T-cell (primary cell): Measurements from ENCODE around the gene PLCL2. TPM values are rescaled to one million over a fixed set of nuclear protein-coding genes. Genes with fewer than 3 reads are reported as not detected.
A peak's percentile ranks its signal among the peaks of the same experiment; 100 is the strongest.

Experiments
- ATAC-seq, 4 experiments: fragments of 200-7000 bp in 3 of 4; fragments of 150-1000 bp in 1 of 4; cut with Tn5 transposase; replicated peaks in 1 of 4; 1 replicate in 3 of 4; 2 replicates in 1 of 4; pipeline ENCODE4 v1.10.0; 2021; ENCODE audit warnings: moderate library complexity in 3 of 4, mild to moderate bottlenecking in 2 of 4, moderate number of reproducible peaks in 1 of 4
- CTCF ChIA-PET, 2 donors: fragments of 300-600 bp; sonication (Branson Sonifier 250); formaldehyde crosslinking; loops; one replicate each; lab custom pipeline; 2022; ENCODE audit warnings: antibody characterized with exemption in 2 of 2; lab: Charles Lee
- POLR2A ChIA-PET, 2 donors: fragments of 300-600 bp; sonication (Branson Sonifier 250); formaldehyde crosslinking; loops; one replicate each; lab custom pipeline; 2022; ENCODE audit warnings: antibody characterized with exemption in 2 of 2; lab: Charles Lee
- DNase-seq, 35 experiments: peaks; one replicate each; pipeline versions ENCODE4 v3.0.0 to v3.0.0-alpha.2; 2013 to 2023
- H3K27ac ChIP-seq: one replicate; pipeline ENCODE4 v1.5.1; 2013; ENCODE audit warnings: low read length
- H3K27me3 ChIP-seq, 2 experiments: replicated peaks in 1 of 2; 1 replicate in 1 of 2; 2 replicates in 1 of 2; pipeline versions ENCODE4 v1.6.1 to v1.7.0; 2013; ENCODE audit warnings: low read length in 1 of 2, mixed read lengths in 1 of 2; ENCODE audit not compliant: control insufficient read depth in 2 of 2, insufficient read depth in 2 of 2; ENCODE audit errors: extremely low read depth in 1 of 2
- H3K36me3 ChIP-seq, 2 donors: 1 replicate in 1 of 2; 2 replicates in 1 of 2; pipeline versions ENCODE4 v1.6.1 to v1.7.0; 2013; ENCODE audit warnings: low read length in 1 of 2; ENCODE audit not compliant: control insufficient read depth in 2 of 2, insufficient read depth in 1 of 2; ENCODE audit errors: extremely low read depth in 1 of 2
- H3K4me1 ChIP-seq, 2 experiments: 1 replicate in 1 of 2; 2 replicates in 1 of 2; pipeline versions ENCODE4 v1.6.1 to v1.7.0; 2013; ENCODE audit warnings: low read length in 2 of 2, mixed read lengths in 1 of 2; ENCODE audit not compliant: insufficient read depth in 2 of 2, control insufficient read depth in 1 of 2; ENCODE audit errors: extremely low read depth in 1 of 2
- H3K4me3 ChIP-seq, 2 donors: 1 replicate in 1 of 2; 2 replicates in 1 of 2; pipeline versions ENCODE4 v1.5.1 to v1.7.0; 2013; ENCODE audit warnings: mild to moderate bottlenecking in 2 of 2, low read length in 1 of 2, moderate library complexity in 1 of 2; ENCODE audit not compliant: control insufficient read depth in 1 of 2; ENCODE audit errors: extremely low read depth in 1 of 2
- H3K9me3 ChIP-seq: 2 replicates; pipeline ENCODE4 v1.7.0; 2013
- H3K27ac Mint-ChIP-seq, 2 donors: one replicate each; pipeline ENCODE4 v1.8.0; 2020 to 2021; ENCODE audit warnings: mild to moderate bottlenecking in 2 of 2, mixed read lengths in 2 of 2
- H3K27me3 Mint-ChIP-seq, 2 donors: one replicate each; pipeline ENCODE4 v1.8.0; 2021 to 2022; ENCODE audit warnings: mixed read lengths in 2 of 2
- H3K36me3 Mint-ChIP-seq: one replicate; pipeline ENCODE4 v1.8.0; 2021; ENCODE audit warnings: mixed read lengths
- H3K4me1 Mint-ChIP-seq, 3 donors: one replicate each; pipeline ENCODE4 v1.8.0; 2020 to 2022; ENCODE audit warnings: mixed read lengths in 3 of 3, mild to moderate bottlenecking in 1 of 3
- H3K4me3 Mint-ChIP-seq, 3 donors: one replicate each; pipeline ENCODE4 v1.8.0; 2020 to 2022; ENCODE audit warnings: mild to moderate bottlenecking in 3 of 3, mixed read lengths in 3 of 3, moderate library complexity in 3 of 3
- H3K9me3 Mint-ChIP-seq, 3 donors: one replicate each; pipeline ENCODE4 v1.8.0; 2020 to 2022; ENCODE audit warnings: mixed read lengths in 3 of 3
- WGBS: methylation state at CpG from one replicate; pipeline ENCODE4 v1.1.5; 2013; ENCODE audit warnings: missing lambda C conversion rate; ENCODE audit not compliant: insufficient coverage; 5-methylcytosine and 5-hydroxymethylcytosine counted together
- total RNA-seq, 35 experiments: library from RNA in 6 of 35; stranded (reverse) in 6 of 35; fragments of 120-200 nt in 1 of 35; gene quantifications; one replicate each; pipeline versions ENCODE4 v1.2.1 to v1.2.4 and lab custom pipeline; 2013 to 2026

Gene PLCL2
- total RNA-seq, 5 donors from 2014 or later (not counting 1 experiment from before 2014, with no cell fraction given): 53.4 to 68.1 (median 60.9) TPM

GRCh38 chr3:16918683-16919025, 33.9 kb downstream of the PLCL2 start:
- Mint-ChIP-seq H3K4me3 (no peak overlapping the region), H3K27me3 (no peaks in the 10 kb centered on the region), H3K4me1 (peaks cover 76 to 81% (median 77%) of the 10 kb centered on the region in 3 donors), H3K36me3 (peaks cover 2% of the 10 kb centered on the region), H3K27ac (no peak overlapping the region), H3K9me3 (peaks cover 0 to 2% (median under 1%) of the 10 kb centered on the region in 3 donors)
- Histone ChIP-seq H3K9me3 (no peaks in the 10 kb centered on the region), H3K36me3 (no peaks in the 10 kb centered on the region), H3K27ac (no peak overlapping the region), H3K4me3 (no peak overlapping the region), H3K4me1 (peaks cover 3% of the 10 kb centered on the region in 2 experiments), H3K27me3 (no peaks in the 10 kb centered on the region)
- DNase-seq (no peak), ATAC-seq (no peak)
- CTCF ChIA-PET: interaction anchor here in 1 of 2 donors (0.6 kb wide), 1 partner anchor 32 kb away, joined by 3 read pairs; no protein-coding TSS in a partner anchor
- POLR2A ChIA-PET: interaction anchor here in 1 of 2 donors (0.6 kb wide), 1 partner anchor 109 kb away, joined by 3 read pairs; no protein-coding TSS in a partner anchor

GRCh38 chr3:16923112-16923511, 38.4 kb downstream of the PLCL2 start:
- no peak overlapping the region for H3K27ac ChIP-seq
- peak overlapping the region in 1 of 2 donors; percentile 23 for H3K27ac Mint-ChIP-seq
- POLR2A ChIA-PET: interaction anchor here (0.6 kb wide), 2 partner anchors 34 to 103 kb away, joined by 3 read pairs; no protein-coding TSS in a partner anchor
- DNase-seq (no peak), ATAC-seq (no peak)
- H3K36me3 ChIP-seq: no peaks in the 10 kb centered on the region
- peaks cover 0 to 9% (median 6%) of the 10 kb centered on the region in 3 donors for H3K9me3 Mint-ChIP-seq
- no peak overlapping the region for H3K4me3 ChIP-seq
- H3K27me3 Mint-ChIP-seq: no peaks in the 10 kb centered on the region
- H3K27me3 ChIP-seq: no peaks in the 10 kb centered on the region
- no peak overlapping the region for H3K4me3 Mint-ChIP-seq
- peaks cover 7% of the 10 kb centered on the region for H3K9me3 ChIP-seq
- H3K4me1 ChIP-seq: peaks cover 7 to 8% of the 10 kb centered on the region in 2 experiments
- CTCF ChIA-PET: no interaction called here
- peaks cover 64 to 72% (median 65%) of the 10 kb centered on the region in 3 donors for H3K4me1 Mint-ChIP-seq
- peaks cover 14% of the 10 kb centered on the region for H3K36me3 Mint-ChIP-seq
- 83% methylated on average over 1 of the region's 2 CpGs for WGBS

- Histone ChIP-seq H3K9me3 (peaks cover 7% of the 10 kb centered on the region), H3K27me3 (no peaks in the 10 kb centered on the region), H3K4me3 (no peak overlapping the region), H3K36me3 (no peaks in the 10 kb centered on the region), H3K4me1 (peaks cover 13 to 23% of the 10 kb centered on the region in 2 experiments), H3K27ac (no peak overlapping the region)
- ATAC-seq: peak in 1 of 4 experiments; percentile 67
- ChIA-PET POLR2A (no interaction called here), CTCF (no interaction called here)
- H3K27ac Mint-ChIP-seq: no peak overlapping the region
- H3K27me3 Mint-ChIP-seq: no peaks in the 10 kb centered on the region
- peaks cover 0 to 9% (median 6%) of the 10 kb centered on the region in 3 donors for H3K9me3 Mint-ChIP-seq
- WGBS: no CpG with 5 or more reads among the region's 1 CpG
- peak in 9 of 35 experiments; percentile 9 to 40 (median 21) for DNase-seq
- H3K4me1 Mint-ChIP-seq: peaks cover 78 to 81% (median 80%) of the 10 kb centered on the region in 3 donors
- H3K4me3 Mint-ChIP-seq: peak overlapping the region in 1 of 3 donors; percentile 30
- H3K36me3 Mint-ChIP-seq: peaks cover 29% of the 10 kb centered on the region
Measured at GRCh38 chr3:16927485-16927884, 42.7 kb downstream of the PLCL2 start.

GRCh38 chr3:16928386-16929132, 43.8 kb downstream of the PLCL2 start:
- H3K4me1 ChIP-seq: peaks cover 15 to 26% of the 10 kb centered on the region in 2 experiments
- H3K9me3 ChIP-seq: peaks cover 7% of the 10 kb centered on the region
- H3K36me3 Mint-ChIP-seq: peaks cover 35% of the 10 kb centered on the region
- no peaks in the 10 kb centered on the region for H3K27me3 ChIP-seq
- peaks cover 0 to 9% (median 5%) of the 10 kb centered on the region in 3 donors for H3K9me3 Mint-ChIP-seq
- H3K36me3 ChIP-seq: no peaks in the 10 kb centered on the region
- peak overlapping the region in 1 of 3 donors; percentile 30 for H3K4me3 Mint-ChIP-seq
- CTCF ChIA-PET: interaction anchor here in 1 of 2 donors (0.7 kb wide), 1 partner anchor 68 kb away, joined by 3 read pairs; no protein-coding TSS in a partner anchor
- peak in 2 of 4 experiments; percentile 32 to 54 for ATAC-seq
- POLR2A ChIA-PET: no interaction called here
- H3K27ac Mint-ChIP-seq: peak overlapping the region; percentile 37 to 76
- H3K27ac ChIP-seq: no peak overlapping the region
- H3K4me1 Mint-ChIP-seq: peaks cover 82 to 85% (median 82%) of the 10 kb centered on the region in 3 donors
- H3K4me3 ChIP-seq: no peak overlapping the region
- H3K27me3 Mint-ChIP-seq: no peaks in the 10 kb centered on the region
- 58% methylated on average over 3 of the region's 8 CpGs for WGBS
- no peak for DNase-seq

- no peaks in the 10 kb centered on the region for H3K27me3 Mint-ChIP-seq
- peaks cover 0 to 5% (median 0%) of the 10 kb centered on the region in 3 donors for H3K9me3 Mint-ChIP-seq
- no peaks in the 10 kb centered on the region for H3K27me3 ChIP-seq
- peaks cover 4% of the 10 kb centered on the region for H3K9me3 ChIP-seq
- H3K4me1 ChIP-seq: peaks cover 15 to 26% of the 10 kb centered on the region in 2 experiments
- H3K27ac Mint-ChIP-seq: peak overlapping the region; percentile 53 to 69
- H3K4me3 Mint-ChIP-seq: peak overlapping the region in 1 of 3 donors; percentile 30
- ChIA-PET POLR2A (no interaction called here), CTCF (no interaction called here)
- WGBS: no CpG with 5 or more reads among the region's 2 CpGs
- H3K4me1 Mint-ChIP-seq: peaks cover 83 to 88% (median 84%) of the 10 kb centered on the region in 3 donors
- ATAC-seq: no peak
- no peaks in the 10 kb centered on the region for H3K36me3 ChIP-seq
- no peak overlapping the region for H3K27ac ChIP-seq
- peaks cover 34% of the 10 kb centered on the region for H3K36me3 Mint-ChIP-seq
- DNase-seq: no peak
- H3K4me3 ChIP-seq: no peak overlapping the region
Measured at GRCh38 chr3:16929311-16929710, 44.6 kb downstream of the PLCL2 start.

GRCh38 chr3:16932877-16933276, 48.1 kb downstream of the PLCL2 start:
- CTCF ChIA-PET: no interaction called here
- Mint-ChIP-seq H3K4me3 (peak overlapping the region in 1 of 3 donors; percentile 48), H3K27ac (peak overlapping the region in 1 of 2 donors; percentile 40), H3K27me3 (no peaks in the 10 kb centered on the region), H3K9me3 (no peaks in the 10 kb centered on the region), H3K4me1 (peaks cover 99 to 100% (median 99%) of the 10 kb centered on the region in 3 donors), H3K36me3 (peaks cover 32% of the 10 kb centered on the region)
- no peaks in the 10 kb centered on the region for H3K9me3 ChIP-seq
- no peaks in the 10 kb centered on the region for H3K27me3 ChIP-seq
- no peak overlapping the region for H3K27ac ChIP-seq
- POLR2A ChIA-PET: interaction anchor here in 1 of 2 donors (0.7 kb wide), 1 partner anchor 1524 kb away, joined by 3 read pairs; no protein-coding TSS in a partner anchor
- no CpG with 5 or more reads among the region's 7 CpGs for WGBS
- ATAC-seq (no peak), DNase-seq (no peak)
- H3K4me1 ChIP-seq: peaks cover 17 to 47% of the 10 kb centered on the region in 2 experiments
- H3K4me3 ChIP-seq: no peak overlapping the region
- H3K36me3 ChIP-seq: no peaks in the 10 kb centered on the region
